GOT3 (cell line): ENCODE measurements around the gene FBXO24.
"Not testable (repeated sequence)": the region's sequence is repeated elsewhere in the genome, so short reads cannot be mapped to it uniquely, and the experiment has no call there.

Experiments used
- DNase-seq: peaks from one replicate; lab custom pipeline; 2025; ENCODE audit warnings: mixed read lengths; lab: John Stamatoyannopoulos, UW

The FBXO24 gene

GRCh38 chr7:100586266-100587025 is at the start of gene FBXO24:
FBXO24 (plus strand) TSS chr7:100586328; CDS start chr7:100586626, 298 bp downstream.
- peak; percentile 97 for DNase-seq

GRCh38 chr7:100536695-100537094 is 49.4 kb upstream of the FBXO24 start:
- DNase-seq = not testable (repeated sequence)

DNA sequence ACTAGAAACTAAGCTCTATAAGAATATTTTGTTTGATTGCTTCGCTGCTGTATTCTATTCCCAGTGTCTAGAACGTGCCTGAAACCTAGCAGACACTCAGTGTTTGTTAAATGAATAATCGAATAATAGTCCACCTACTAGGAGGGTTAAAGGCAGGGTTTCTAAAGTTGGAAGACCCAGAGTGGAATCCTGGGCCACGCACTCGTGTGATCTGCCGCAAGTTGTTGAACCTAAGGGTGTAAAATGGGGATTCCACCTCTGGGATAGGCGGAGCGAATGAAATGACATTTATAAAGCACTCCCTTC is 47.8 kb upstream of the FBXO24 start:
- DNase-seq = no peak

- DNase-seq = peak; percentile 98
Measured at GRCh38 chr7:100538654-100539435, 47.3 kb upstream of the FBXO24 start, which contains the start of gene AGFG2. AGFG2 (plus strand) TSS chr7:100539203; CDS start chr7:100539347, 144 bp downstream.

GRCh38 chr7:100539436-100540006 is 46.6 kb upstream of the FBXO24 start:
- DNase-seq = no peak

- no peak for DNase-seq
Measured at GRCh38 chr7:100540073-100540723, 45.9 kb upstream of the FBXO24 start.

DNA sequence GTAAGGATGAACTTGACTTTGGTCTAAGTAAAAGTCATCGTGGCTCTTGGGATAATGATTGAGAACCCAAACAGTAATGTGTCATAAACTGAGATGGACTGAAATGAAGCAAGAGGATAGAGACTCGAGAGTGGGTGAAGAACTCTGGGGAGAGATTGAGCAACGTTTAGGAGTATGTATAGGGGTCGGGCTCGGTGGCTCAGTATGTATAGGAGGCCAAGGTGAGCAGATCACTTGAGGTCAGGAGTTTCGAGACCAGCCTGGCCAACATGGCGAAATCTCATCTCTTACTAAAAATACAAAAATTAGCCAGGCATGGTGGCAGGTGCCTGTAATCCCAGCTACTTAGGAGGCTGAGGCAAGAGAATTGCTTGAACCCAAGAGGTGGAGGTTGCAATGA is 44.8 kb upstream of the FBXO24 start:
- DNase-seq = not testable (repeated sequence)

GRCh38 chr7:100543586-100543985 is 42.5 kb upstream of the FBXO24 start:
- no peak for DNase-seq

- no peak for DNase-seq
Measured at GRCh38 chr7:100544386-100544785, 41.7 kb upstream of the FBXO24 start.

GRCh38 chr7:100544967-100545359 is 41.2 kb upstream of the FBXO24 start:
- no peak for DNase-seq

GRCh38 chr7:100545360-100546128 is 40.6 kb upstream of the FBXO24 start:
- no peak for DNase-seq

DNA sequence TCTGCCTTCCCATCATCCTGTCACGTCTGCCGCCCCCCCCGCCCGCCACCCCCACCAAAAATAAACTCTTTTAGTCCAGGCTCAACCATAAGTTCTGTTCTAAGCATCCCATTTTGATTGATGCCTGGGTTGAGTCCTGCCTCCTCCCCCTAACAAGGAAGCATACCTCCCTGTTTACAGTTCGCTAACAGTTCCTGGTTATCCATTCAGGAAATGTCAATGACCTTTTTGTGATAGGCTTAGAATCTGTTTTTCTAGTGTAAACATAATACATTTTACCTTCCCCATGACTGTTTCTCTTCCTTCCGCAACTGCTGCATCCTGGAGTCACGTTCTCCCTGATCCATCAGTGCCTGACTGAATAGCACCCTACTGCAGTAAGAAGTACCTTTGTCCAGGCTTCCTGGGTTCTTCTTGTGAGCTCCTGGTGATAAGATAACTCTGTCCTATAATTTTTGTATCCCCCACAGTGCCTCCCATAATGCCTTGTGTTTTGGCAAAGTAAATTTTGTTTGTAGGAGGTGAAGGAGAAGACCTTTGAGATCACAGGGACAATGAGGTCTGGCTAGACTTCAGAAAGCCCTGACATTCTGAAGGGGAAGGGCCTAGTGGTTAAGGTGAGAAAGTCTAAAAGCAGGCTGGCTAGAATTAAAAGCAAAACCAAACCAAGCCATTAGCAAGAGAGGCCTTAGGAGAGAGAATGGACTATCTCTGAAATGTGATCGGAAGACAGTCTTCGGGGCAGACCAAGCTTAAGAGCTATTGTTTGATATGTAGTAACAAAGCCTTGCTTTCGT is 39.8 kb upstream of the FBXO24 start:
- no peak for DNase-seq

DNA sequence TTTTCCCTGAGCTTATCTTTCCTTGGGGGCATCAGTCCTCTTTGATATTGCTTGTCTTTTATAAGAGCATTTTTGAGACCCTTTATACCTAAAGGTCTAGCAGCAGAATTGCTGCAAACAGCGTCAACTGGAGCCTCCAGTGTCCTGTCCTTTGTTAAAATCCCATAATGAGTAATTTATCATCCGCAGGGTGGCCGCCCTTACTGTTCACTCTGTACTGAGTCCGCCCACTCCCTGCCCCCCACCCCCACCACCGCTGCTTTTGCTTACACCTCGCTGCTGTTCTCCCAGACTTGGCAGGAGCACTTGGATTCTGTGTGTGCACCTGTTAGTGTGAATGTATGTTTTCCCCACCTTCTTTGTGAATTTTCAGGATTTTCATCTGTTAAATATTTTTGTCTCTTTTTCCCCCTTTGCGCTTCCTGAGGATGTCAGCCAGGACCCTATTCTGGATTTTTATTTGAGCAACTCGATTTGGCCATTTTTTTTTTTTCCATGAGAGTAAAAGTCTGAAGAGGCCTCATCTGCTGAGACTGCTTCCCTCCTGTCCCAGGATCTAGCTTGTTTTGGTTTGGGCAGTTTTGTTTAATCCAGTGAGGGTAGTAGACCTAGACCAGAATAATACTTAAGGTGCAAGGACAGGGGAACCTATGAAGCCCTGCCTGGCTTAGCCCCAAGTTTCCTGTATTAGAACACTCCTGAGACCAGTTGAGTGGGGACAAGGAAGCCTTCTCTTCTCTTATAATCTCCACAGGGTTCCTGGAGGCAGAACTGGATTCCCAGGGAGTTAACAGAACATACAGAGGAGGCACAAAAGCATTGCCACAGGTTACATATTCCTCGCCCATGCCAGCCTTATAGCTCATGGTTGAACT is 39.0 kb upstream of the FBXO24 start:
- no peak for DNase-seq

DNA sequence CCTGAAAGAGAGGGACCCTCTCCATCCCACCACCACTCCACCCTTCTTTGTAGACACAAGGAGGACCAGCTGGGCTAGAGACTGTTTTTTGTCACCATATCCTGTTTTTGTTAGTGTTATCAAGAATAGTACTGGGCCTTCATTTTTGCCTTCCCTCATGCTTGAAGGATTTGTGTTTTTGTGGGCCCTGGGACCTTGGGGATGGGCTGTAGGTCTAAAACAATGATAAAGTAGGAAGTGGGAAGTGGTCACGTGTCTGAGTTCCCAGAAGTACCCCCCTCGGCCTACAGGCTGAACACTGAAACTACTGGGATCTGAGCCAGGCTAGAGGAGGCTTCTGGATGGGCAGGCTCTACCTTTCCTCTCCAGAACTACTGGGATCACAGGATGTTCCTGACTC is 38.3 kb upstream of the FBXO24 start:
- DNase-seq = no peak

DNA sequence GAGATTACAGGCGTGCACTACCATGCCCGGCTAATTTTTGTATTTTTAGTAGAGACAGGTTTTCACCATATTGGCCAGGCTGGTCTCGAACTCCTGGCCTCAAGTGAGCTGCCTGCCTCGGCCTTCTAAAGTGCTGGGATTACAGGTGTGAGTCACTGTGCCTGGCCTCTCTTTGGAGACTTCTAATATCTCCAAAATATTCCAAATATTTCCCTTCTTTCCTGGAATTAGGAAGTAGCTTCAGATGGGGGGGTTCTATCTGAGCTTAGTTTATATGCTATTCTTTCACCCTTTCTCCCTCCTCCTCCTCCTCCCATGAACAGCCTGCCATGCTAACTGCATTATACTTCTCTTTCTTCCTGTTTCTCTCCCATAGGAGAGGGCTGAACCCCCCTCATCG is 37.7 kb upstream of the FBXO24 start:
- DNase-seq = not testable (repeated sequence)

GRCh38 chr7:100552532-100552931 is 33.6 kb upstream of the FBXO24 start:
- DNase-seq = no peak

GRCh38 chr7:100553032-100553431 is 33.1 kb upstream of the FBXO24 start:
- DNase-seq = no peak

DNA sequence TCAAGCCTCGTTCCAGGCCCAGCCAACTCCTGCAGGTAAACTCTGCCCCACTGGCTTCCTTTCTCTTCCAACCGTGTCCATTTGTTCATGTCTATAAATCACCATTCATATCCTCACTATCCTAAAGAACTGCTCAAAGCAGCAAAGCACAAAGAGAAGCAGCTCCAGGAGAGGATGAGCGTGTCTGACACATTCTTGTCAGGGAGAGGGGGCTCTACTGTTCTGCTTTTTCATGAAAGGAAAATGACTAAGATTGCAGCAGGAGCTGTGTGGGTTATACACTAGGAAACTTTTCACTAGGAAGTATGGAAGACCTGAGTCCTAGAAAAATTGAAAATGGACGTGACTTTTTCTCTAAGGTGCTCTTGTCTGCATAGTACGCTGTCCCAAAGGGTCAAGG is 30.4 kb upstream of the FBXO24 start:
- no peak for DNase-seq

DNA sequence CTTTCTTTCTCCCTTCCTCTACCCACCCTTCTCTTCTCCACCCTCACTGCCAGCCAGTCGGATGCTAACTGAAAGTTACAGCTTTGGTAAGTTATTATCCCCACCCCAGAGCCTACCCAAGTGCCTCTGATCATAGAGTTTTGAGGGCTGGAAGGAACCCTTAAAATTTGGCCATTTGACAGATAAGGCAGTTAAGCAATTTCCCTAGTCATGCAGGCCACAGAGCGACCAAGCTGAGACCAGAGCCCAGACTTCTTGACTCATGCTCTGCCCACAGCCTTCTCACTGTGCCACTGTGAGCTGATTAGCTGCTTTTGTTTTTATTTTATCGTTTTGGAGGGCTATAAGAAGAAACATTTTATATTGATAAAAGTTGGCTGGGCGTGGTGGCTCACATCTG is 29.6 kb upstream of the FBXO24 start:
- DNase-seq = no peak

DNA sequence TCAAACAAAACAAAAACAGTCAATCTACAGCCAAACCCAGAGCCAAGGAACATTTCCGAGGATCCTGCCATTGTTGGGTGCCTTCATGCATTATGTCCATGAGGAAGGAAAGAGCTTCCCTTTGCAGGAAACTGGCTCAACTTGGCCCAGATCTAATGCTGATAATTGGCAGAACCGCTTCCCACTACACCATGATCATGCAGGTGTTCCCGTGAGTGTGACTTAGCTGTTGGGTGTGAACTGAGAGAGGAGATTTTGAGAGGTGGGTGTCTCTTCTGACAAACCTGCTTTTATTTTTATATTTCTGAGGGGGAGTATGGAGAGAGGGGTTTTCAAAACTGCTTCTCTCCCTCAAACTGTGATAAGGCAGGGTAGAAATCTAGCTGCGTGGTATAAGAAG is 27.0 kb upstream of the FBXO24 start:
- DNase-seq = no peak
